GM19240 (cell line): ENCODE data around the gene CDON.
"Not testable (repeated sequence)": the region's sequence is repeated elsewhere in the genome, so short reads cannot be mapped to it uniquely, and the experiment has no call there.

Experiments
- DNase-seq: peaks from one replicate; pipeline ENCODE4 v3.0.0; 2011; ENCODE audit warnings: low spot score; ENCODE audit not compliant: insufficient read length

Gene CDON

DNA sequence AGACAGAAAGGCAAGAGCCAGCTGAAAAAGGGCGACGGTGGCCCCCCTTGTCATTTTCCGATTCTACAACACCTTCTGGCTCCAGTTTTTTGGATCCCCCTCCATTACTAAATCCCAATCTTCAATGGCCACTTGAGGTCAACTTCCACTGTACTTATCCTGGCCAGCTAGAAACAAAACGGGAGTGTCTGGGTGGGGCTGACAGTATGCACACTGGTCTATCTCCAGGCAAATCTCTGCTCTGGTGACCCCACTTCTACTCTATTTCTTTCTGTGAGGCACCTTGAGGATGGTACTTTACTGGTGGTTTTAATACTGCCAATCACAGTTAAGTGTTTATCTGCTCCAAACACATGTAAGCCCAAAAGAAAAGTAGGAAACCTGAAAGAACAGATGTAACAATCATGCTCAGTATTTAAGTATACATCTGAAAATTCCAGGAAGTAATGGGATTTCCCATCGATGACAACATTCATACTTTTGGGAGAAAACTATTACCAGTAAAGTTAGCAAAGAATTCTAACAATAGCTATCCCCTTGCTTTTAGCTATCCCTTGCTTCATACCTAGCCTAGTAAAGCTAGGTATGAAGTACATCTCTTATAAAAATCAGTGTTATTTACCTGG is 16.0 kb downstream of the CDON start:
- DNase-seq: no peak

DNA sequence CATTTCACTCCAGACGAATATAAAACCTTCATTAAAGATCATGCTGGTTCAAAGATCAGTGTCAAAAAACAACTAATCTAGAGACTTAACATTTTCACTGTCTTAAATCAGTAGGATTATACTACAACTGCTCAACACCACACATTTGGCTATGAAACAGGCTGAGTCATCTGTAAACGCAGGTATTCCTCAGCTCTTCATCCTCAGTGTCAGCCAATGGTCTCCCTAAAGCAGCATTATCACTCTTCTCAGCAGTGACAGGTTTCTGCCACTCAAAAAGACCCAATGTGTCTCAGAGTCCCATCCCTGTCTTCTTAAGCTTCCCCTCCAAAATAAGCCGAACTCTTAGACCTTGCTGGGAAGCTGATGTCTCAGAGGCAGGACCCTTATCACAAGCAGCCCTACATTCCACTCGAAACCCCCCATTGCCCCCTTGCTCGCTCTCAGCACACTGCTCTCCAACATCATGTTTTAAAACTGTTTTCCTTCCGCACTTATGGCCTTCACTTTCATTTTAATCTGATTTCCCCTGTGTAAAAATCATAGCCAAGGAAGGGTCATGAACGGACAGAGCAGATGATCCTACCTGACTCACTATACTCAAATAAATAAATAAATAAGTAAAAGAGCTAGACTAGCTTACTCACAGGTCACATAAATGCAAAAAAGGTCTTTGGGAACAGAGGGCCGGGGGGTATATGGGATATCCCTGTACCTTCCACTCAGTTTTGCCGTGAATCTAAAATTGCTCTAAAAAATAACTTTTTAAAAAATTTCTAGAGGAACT is 23.0 kb downstream of the CDON start:
- no peak for DNase-seq

DNA sequence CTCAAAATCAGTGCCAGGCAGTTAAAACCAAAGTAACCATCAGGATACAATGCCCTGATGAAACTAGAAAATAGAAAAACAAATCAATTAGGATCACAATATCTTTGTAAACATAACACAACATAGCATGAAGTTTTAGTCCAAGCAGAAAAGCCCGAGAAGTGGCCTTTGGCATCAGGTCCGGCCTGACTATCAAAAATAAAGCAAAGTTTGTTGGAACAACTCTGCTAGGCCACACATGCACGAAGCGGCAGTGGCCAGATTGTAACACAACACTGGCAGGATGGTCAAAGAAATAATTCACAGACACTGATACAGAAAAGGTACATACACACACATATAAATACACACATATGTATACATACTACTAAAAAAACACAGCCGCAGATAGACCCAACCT is 26.9 kb downstream of the CDON start:
- no peak for DNase-seq

DNA sequence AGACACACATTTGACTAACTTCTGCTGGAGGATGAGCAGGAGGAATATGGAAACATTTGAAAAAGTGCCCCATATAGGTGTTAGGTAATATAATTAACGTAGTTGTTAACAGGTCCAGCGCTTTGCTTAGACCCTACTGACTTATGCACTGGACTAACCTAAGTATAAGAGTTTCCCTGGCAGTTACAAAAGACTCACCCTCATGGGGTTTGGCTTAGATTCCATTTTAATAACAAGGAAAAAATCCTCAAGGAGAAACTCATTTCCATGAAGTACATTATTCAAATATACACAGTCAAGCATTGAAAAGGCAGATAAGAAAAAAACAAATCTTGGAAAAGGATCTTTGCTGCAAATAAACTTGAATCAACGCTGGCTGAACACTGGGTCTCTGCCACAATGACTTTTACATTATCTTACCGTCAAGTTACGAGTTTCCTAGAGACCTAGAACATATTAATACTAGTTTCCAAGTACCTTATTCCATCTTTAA is 27.7 kb downstream of the CDON start:
- DNase-seq: no peak

DNA sequence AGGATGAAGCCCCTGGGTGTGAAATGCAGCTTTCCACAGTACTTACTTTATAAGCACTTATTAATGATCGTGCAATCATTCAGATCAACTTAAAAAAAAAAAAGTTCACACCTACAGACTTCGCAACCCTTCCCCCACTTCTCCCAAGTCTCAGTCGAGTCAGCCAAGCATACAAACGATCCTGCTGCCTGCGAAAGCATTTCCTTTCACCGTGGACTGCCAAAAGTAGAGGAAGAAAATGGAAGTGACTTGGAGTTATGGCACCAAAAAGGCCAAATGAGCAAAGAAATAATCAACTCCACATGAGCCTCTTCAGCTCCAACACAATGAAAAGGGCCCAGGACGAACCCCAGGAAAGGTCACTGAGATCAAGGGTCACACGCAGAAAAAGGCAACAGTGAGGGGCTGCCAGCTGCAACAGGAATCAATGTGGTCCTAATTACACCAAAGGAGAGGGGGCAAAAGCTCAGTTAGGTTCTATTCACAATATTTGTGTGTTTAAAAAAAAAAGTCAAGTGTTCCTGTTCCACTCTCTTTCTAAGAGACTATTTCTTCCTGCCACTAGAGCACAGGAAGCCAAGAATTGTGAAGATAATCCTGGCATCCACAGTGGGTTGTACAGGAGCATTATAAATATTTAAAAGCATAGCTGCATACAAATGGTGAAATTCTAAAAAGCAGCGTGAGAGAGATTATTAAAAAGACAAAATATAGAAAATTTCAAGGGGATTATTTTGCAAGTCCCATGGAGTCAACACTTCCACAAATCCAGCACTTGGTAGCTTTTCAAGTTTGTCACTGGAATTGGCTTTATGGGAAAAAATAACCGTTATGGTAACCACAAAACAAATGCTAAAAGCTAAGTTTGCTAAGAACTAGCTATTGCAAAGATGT is 28.4 kb downstream of the CDON start:
- no peak for DNase-seq

DNA sequence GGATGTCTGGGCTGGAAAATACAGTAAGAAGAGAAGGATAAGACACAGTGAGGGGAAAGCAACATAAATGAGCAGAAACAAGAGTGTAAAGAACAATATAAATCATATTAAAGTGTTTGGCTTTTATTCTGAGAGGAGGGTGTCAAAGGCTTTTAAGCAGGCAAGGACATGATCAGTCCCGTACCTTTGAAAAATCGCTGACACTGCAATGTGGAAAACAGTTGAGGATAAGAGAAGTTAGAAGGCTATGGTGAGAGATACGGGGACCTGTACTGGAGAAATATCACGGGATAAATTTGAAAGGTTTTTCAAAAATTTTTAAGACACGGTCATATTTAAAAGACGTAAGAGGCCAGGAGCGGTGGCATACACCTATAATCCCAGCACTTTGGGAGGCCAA is 30.3 kb downstream of the CDON start:
- DNase-seq: no peak

DNA sequence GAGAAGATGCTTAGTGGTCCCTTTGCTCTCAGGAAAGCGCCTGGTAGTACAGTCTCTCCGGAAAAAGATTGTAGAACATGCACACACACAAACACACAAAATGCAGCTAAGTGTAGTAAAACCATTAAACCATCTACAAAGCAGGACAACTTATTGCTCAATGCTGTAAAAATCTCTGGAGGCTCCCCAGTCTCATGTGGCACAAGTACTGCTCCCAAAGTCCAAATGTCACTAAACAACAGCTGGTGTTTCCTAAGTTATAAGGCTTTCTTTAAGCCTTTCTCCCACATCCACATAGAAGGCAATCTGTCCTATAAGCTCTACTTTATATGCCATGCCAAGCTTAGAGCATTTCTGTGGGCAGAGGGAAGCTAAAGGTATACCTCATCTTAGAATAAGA is 32.9 kb downstream of the CDON start:
- no peak for DNase-seq

DNA sequence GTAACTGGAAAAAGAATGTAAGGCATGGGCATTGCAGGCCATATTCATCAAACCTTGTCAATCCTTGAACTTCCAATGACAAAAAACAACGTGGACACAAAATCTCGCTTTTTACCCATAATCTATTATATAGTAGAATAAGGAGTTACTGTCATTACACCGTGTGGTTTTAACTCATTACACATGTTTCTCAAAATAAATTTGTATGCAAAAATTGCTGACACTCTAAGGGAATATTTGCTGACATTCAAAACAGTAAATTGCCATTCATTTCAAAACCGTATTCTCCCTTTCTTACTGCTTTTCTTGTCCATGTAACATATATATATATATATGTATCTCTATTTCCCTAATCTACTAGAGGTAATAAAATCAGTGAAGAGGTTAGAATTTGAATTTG is 33.4 kb downstream of the CDON start:
- DNase-seq: no peak

DNA sequence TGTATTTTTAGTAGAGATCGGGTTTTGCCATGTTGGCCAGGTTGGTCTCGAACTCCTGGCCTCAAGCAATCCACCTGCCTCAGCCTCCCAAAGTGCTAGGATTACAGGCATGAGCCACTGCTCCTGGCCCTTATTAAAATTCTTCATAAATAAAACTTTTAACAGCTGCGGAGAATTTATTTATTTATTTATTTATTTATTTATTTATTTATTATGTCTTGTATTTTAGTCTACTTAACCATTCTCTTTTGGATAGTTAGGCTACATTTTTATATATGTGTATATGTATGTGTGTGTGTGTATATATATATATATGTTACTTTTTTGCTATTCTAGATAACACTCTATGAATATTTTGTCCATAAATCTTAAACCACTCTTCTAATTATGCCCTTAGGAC is 34.1 kb downstream of the CDON start:
- DNase-seq: not testable (repeated sequence)

DNA sequence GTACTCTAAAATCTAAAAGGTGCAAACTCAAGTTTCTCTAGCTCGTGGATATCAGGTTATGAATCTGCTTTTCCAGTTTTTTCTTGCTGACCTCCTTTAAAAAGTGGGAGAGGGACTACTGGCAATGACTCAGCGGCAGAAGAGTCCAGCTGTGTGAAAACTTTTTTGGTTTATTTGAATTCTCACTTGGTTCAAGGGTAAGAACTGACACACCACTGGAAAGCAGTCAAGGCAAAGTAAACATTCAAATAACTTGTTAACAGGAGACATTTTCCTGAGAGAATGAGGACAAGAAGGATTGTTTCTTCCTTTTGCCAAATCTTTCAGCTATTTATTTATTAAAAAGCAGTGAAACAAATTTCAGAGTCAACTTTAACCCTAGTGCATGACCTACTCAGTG is 36.1 kb downstream of the CDON start:
- DNase-seq: no peak

DNA sequence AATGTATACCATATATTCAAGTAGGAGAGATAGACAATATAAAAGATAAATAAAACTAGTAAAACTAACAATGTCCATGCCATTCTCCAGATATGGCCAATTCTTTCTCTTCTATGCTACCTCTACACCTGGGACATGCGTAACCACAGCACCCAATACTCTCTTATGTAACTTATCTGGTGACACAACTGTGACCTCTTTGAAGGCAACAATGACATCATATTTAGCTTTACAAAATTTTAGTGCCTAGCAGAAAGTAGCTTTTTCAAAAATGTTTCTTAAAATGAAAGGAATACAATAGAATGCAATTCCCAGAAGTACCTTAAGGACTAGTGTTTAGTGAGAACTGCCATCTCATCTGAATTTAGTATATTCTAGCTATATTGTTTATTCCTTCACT is 36.8 kb downstream of the CDON start:
- no peak for DNase-seq

DNA sequence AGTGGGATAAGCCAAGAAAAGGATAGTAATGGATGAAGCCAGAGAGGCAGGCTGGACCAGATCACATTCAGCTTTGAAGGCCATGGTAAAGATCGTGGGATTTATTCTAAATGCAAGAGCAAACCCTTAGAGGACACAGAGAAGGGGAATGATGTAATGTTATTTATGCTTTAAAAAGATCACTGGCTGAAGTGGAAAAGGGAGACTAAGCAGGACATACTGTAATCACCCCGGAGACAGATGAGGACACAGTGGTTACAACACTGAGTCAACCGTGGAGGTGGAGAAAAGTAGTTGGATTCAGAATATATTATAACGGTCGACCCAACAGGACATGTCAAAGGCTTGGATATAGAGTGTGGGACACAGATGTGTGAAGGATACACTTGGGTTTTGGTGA is 38.5 kb downstream of the CDON start:
- no peak for DNase-seq

DNA sequence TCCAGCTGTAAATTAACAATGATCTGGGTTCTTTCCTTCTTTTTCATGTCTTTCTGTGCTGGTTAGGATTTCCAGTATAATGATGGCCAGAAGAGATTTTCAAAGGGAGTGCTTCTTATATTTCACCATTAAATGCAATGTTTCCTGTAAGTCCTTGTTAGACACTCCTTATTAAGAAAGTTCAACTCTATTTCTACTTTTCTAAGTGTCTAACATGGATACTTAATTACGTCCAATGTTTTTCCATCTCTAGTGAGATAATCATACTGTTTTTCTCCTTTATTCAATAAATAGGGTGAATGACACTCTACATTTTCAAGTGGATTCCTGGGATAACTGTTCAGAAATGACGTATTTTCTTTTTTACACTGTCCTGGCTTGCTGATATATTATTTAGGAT is 49.8 kb downstream of the CDON start:
- no peak for DNase-seq

DNA sequence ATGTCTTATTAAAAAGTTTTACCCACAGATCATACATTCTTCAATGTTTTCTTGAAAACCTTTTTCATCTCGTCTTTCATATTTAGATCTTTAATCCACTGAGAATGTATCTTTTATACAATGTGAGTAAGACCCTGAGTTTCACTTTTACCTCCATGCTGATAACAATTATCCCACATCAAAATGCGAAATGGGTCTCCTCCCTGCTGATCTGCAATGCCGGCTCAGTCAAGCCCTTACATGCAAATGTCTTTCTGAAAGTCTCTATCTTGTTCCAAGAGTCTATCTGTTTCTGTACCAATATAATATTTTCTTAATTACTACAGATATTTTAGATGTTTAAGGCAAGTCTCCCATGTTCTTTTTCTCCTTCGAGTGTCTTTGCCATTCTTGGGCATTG is 50.9 kb downstream of the CDON start:
- no peak for DNase-seq

DNA sequence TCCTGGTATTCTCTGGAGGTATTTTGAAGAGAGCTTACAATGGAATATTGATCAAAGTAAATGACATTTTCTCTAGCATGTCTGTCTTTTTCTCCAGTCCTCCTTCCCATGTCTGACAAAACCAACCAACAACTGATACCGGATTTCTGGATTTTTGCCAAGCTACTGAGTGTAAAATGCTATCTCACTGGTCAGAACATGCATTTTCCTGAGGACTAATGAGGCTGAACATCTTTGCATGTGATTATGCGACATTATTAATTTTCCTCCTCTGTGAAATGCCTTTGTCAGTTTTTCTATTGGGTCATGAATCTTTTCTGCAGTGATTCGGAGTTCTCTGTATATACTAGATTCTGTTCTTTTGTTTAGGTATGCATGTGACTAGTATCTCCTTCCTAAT is 51.4 kb downstream of the CDON start:
- no peak for DNase-seq

DNA sequence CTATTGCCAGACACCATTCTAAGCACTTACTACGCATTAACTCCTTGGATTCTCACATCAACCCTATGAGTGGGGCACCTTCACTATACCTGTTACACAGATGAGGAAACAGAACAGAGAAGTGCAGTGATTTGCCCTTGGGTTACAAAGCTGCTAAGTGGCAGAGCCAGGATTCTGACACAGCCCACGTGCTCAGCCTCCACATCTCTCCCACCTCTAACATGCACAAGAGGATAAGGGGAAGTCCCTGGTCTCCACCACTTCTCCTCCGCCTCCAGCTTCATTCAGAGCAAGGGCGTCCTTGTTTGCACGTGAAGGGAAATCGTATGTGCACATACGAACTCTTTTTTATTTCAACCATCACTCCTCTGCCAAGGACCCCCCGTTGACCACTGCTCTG is 53.7 kb downstream of the CDON start:
- DNase-seq: no peak

DNA sequence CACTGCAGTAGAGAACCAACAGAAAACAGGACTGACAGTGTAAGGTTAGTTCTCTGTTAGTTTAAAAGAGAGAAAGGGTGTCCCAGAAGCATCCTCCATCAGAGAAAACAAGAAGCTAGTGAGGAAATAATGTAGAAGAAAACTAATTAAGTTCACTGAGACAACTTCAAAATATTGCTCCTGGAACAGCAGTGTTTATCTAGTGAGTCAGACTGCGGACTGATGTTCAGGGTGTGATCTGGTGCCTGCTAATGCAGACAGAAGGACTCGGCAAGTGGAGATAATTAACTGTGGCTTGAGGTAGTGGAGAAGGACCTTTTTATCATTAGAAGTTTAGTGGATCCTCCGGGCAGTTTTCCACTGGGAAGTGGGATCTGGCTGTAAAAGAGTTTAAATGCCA is 55.4 kb downstream of the CDON start:
- no peak for DNase-seq

DNA sequence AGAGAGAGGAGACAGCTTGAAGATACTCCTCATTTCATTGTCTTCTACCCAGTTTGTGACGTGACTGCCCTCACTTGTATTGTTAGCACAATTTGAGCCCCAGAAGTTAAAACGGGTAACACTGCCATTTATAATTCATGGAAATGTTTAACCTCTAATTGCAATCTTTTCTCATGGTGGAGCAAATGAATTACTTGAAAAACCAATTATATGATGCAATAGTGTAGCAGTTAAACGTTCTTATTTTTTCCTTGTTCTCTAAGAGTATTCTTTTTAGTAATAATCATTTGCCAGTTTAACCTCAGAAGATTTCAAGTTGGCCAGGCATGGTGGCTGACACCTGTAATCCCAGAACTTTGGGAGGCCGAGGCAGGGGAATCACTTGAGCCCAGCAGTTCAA is 56.6 kb downstream of the CDON start:
- no peak for DNase-seq

DNA sequence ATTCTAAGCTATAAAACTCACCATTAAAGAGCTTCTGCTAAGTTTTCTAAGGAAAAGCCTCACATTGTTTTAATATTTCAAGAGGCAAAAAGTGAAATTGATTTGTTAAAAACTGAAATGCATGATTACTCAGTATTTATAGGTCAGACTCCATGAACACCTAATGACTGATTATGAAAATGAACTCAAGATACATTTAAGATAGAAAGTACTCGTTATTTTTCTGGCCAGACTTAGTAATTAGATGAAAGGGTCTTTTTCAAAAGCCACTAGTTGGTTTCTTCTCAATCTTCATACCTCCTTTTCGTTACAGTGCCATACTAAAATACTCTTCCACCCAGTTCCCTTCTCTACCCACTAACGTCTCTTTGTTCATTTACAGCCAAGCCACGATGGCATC is 60.5 kb downstream of the CDON start:
- DNase-seq: no peak

DNA sequence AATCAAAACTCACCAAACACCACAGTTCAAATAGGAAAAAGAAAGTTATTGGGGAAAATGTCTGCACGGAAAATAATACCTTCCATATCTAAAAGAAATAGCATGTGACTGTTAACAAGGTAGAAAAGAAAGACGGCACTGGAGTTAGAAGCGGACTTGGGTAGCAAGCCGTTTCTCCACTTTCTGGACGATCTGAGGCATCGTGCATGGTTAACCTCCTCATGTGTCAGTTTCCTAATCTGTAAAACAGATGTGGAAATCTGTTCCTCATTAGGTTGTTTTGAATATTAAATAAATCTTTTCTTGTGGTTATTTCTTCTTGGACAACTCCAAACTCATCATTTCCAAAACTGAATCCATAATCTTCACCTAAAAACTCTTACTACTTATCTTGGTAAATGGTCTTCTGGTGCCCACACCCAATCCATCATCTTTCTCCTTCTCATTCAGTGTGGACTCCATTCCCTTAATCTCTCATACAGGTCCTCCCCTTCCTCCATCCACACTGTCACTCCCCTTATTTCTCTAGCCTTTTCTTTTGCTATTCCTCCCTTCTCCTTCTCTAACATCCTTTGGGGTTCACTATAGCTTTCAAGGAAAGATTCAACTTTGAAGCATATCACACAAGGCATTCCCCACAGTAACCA is 63.3 kb downstream of the CDON start:
- DNase-seq: no peak

DNA sequence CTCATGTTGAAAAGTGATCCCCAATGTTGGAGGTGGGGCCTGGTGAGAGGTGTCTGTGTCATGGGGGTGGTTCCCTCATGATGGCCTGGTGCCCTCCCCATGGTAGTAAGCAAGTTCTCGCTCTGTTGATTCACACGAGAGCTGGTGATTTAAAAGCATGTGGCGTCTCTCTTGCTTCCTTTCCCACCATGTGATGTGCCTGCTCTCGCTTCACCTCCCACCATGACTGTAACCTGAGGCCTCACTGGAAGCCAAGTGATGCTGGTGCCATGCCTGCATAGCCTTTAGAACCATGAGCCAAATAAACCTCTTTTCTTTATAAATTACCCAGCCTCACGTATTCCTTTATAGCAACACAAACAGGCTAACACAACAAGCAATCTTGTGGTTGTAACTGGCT is 64.4 kb downstream of the CDON start:
- no peak for DNase-seq

DNA sequence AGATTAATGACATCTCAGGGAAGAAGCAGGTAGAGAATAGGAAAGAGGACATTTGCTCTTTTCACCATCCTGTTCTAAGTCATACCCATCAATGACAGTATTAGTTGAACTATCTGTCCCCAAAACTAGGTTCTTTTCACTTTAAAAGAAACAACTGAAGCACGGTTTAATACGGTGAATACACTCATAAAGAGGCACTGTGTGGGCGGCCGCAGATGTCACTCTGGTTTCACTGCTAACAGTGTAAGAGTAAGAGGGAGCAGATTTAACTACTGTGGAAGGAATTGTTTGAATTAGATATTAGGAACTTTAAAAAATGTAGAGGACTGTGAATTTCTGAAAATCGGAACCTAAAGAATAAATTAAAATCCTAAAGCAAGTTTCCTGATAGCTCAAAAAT is 67.4 kb downstream of the CDON start:
- DNase-seq: no peak
